HCEC 1CT (cell line): Measurements from ENCODE around the gene PRKCH.
A peak's percentile ranks its signal among the peaks of the same experiment; 100 is the strongest.

Experiments
- DNase-seq: peaks from one replicate; pipeline ENCODE4 v3.0.0-alpha.2; 2017

Gene PRKCH

GRCh38 chr14:61368781-61369453 lies 47.5 kb downstream of the PRKCH start:
- no peak for DNase-seq

- DNase-seq: no peak
Observed at GRCh38 chr14:61369454-61369810, 48.1 kb downstream of the PRKCH start.

GRCh38 chr14:61372379-61372778 lies 51.0 kb downstream of the PRKCH start:
- DNase-seq: no peak

DNA sequence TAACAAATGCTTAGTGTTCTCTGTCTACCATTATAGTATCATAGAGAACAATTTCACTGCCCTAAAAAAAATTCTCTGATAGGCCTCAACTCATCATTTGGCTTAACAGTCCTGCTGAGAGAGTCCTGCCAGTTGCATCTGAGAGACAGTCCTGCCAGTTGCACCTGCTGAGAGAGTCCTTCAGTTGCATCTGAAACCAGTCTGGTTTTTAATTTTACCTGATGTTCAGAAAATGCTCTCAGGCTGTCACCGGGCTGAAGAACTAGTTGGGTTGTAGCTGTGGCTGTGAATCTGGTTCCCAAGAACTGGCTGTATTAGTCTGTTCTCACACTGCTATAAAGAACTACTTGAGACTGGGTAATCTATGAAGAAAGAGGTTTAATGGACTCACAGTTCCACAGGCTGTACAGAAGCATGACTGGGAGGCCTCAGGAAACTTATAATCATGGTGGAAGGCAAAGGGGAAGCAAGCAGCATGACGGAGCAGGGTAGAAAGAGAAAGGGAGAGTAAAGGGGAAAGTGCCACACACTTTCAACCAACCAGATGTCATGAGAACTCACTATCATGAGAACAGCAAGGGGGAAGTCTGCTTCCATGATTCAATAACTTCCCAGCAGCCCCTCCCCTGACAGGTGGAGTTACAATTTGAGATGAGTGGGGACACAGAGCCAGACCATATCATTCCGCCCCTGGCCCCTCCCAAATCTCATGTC lies 51.6 kb downstream of the PRKCH start:
- no peak for DNase-seq

- no peak for DNase-seq
Observed at GRCh38 chr14:61374284-61374683, 52.9 kb downstream of the PRKCH start.

- DNase-seq: no peak
Observed at GRCh38 chr14:61375218-61375617, 53.8 kb downstream of the PRKCH start.

DNA sequence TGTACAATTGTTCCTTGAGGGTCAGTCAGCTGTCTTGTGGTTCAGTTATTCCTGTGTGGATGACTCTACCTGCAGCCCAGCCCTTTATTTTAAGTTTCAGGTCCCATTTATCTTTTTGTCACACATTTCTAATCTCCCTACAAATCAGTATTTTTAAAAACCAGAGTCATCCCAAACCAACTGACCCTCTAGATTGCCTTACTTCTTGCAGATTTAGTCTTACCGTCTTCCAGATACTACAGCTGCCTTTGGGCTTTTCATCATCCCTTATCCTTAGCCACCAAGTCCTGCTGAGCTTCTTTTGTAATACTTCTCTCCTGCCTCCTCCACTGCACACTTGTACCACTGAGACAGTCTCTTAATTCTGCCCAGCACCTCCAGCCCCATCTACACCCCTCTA lies 54.9 kb downstream of the PRKCH start:
- no peak for DNase-seq

GRCh38 chr14:61377749-61378148 lies 56.4 kb downstream of the PRKCH start:
- DNase-seq: no peak

DNA sequence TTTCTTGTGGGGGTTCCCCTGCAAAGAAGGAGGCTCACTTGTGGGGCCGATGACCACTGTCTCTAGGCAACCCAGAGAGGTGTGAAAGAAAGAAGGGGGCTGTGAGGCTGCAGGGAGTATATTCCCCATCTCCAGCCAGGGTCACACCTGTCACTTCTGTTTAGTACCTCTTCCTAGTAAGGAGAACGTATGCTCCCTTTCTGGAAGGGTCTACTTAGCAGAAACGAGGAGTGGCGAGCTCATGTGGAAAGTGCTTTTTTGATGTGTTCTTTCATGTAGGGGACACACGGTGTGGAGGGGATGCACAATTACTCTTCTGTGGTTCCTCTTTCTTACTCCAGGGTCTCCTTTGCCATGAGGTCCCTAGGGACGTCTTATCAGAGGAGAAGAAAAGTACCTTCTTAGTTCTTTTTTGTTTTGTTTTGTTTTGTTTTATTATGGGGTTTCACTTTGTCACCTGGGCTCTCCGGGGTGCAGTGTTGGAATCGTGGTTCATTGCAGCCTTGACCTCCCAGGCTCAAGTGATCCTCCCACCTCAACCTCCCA lies 58.3 kb downstream of the PRKCH start:
- no peak for DNase-seq

DNA sequence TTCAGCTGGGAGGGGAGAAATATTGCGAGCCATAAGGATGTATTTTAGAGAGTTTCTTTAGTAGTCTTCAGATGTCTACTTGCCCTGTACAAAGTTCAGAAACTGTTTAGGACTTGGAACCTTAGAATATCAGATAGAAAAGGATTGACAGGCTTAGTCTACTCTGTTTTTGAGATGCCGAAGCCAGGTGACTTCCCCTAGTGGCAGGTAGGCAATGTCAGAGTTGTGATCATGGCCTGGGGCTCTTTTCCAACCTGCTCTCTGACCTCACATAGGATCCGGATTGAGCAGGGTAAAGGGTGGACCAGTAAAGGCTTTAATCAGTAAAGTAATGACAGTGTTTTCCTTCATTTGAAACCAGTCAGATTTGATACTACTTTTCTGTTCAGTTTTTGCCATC lies 59.6 kb downstream of the PRKCH start:
- no peak for DNase-seq

GRCh38 chr14:61381553-61381952 lies 60.2 kb downstream of the PRKCH start:
- no peak for DNase-seq

DNA sequence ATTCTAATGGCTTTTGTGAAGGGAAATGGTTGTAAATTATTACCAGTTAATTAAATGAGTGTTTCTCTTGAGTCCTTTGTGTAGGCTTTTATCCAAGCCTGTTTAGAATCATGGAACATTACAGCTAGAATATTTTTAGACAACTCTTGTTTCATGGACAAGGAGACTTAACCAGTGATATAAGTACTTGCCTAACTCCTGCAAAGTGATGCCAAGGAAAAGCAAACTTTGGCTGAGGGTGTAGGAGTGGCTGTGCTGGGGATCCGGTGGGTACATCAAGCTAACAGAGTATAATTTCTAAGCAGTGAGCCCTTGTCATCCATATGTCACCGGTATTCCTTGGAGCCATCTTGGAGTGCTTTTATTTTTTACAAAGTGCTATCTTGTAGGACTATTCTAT lies 61.5 kb downstream of the PRKCH start:
- DNase-seq: no peak

- no peak for DNase-seq
Observed at GRCh38 chr14:61385002-61385685, 63.8 kb downstream of the PRKCH start.

DNA sequence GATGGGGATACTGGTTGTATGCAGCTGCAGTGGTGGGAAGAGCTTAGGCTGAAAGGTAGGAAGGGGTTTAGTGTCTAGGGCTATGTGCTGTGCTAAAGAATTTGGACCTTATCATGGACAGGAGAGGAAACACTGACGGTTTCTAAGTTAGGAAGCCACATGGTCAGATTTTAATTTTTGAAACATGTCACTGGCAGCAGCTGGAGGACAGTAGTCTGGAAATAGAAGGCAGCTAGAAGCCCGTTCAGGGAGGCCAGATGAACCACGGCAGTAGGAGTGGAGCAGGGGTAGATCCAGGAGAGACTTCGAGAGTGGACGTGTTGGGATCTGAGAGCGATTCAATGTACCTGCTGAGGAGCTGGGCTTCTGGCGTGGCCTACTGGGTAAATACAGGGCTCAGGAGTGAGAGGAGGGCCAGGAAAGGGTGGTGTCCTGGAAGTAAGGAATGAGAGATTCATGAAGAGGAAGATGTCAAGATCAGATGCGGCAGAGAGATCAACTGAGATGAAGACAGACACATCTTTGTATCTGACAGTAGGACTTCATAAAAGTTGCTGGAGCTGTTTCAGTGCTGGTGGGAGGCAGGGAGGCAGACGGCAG lies 64.9 kb downstream of the PRKCH start:
- no peak for DNase-seq

DNA sequence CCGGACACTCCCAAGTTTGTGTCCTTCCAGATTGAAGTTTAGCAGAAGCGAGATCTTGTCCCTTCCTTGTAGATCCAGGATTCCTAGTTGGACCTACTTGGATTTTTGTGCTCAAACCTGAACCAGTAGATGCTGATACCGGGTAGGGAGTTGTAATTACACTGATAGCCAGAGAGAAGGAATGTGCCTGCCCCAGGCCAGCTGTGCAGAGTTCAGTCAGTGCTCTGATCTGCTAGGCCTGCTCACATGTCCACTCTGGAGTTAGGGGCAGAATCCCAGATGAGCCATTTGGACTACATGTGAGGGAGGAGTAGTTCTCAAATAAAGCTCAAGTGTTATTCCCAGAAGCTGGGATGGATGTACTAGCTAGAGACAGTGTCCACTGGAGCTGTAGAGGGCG lies 65.7 kb downstream of the PRKCH start:
- no peak for DNase-seq

DNA sequence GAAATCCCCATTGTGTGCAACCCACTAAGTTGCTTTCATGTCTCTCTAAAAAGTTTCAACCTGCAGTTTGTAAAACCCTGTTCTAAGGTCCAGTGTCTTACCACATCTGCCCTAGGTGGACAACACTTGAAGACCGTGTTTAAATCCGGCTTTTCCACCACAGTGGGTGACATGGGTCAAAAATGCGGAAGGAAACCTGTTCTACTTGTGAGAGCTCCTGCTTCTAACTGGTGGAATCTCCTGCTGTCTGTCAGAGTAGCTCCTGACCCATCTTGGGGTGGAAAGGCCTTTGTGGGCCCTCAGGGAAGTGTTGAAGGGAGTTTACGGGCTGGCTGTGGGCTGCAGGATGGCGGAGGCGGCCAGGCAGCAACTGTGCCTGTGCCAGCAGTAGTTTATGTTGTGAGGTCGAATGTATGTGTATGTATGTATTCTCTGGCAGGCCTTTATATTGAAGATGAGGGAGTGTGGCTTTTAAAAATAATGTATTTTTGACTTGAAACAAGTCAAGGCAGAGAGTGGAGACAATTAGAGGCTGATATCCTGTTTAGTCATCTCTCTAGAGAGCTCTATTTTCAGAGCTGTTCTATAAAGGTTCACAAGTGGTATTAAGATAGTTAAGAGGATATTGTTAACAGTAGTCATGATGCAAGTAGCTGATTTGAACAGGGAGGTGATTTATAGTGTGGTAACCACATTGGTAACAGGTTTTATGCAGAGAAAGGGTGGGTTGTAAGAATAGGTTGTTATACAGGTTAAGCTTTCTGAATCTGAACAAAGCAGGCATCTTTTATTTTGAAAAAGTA lies 67.0 kb downstream of the PRKCH start:
- DNase-seq: peak; percentile 13

- DNase-seq: peak; percentile 4
Observed at GRCh38 chr14:61388976-61389576, 67.7 kb downstream of the PRKCH start.

DNA sequence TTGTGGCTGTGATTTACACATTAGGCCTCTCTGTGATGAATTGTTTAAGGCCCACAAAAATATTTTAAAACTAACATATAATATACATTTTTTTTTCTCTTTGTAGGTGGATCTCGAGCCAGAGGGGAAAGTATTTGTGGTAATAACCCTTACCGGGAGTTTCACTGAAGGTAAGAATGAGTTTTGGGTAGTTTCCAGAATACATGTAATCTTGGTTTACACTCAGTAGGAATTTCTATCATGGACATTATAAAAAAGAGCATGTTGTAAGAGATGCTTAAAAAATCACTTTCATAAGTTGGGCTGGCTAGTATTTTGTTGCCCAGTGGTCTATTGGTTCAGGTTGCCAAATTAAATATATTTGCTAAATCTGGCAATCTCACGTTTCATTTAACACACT lies 69.7 kb downstream of the PRKCH start:
- no peak for DNase-seq

GRCh38 chr14:61392297-61392696 lies 70.9 kb downstream of the PRKCH start:
- DNase-seq: no peak

DNA sequence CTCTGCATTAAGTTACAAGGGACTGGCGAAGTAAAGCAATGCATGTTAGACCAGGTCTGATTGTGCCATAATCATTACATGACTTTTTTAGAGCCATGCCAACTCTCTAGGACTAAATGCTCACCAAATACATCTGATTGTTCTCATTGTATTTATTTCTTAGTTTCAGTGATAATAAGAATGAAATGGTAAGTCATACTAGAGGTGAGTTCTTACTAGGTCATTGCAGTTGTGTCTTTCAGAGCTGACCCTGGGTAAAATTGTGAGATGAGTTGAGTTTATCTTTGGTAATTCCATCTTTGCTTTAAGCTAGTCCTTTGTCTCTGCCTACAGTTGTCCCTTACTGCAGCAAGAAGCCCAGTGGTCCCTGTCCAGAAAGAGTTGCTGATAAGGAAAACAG lies 73.2 kb downstream of the PRKCH start:
- DNase-seq: no peak

- no peak for DNase-seq
Observed at GRCh38 chr14:61395115-61395725, 73.8 kb downstream of the PRKCH start.

DNA sequence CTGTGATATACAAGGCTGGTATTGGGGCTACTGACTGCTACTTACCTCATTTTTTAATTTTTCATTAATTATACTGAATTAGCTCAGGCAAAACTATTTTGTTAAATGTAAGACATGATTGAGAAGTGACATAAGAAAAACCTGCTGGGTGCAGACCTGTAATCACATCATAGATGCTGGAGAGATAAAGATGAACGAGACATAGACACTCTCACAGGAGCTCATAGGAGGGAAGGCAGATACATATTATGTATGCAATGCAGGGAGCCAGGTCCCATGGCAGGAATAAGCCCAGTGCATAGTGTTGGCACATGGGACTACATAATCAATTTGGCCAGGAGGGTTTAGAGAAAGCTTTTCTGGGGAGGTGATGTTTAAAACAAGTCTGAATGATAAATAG lies 74.9 kb downstream of the PRKCH start:
- no peak for DNase-seq
